Muscle of arm (tissue), 12 donors: ENCODE measurements around the gene PIK3C2G. TPM values are rescaled to one million over a fixed set of nuclear protein-coding genes. Genes with fewer than 3 reads are reported as not detected.
"Not testable (repeated sequence)": the region's sequence is repeated elsewhere in the genome, so short reads cannot be mapped to it uniquely, and the experiment has no call there.

Experiments
- DNase-seq: peaks from one replicate; pipeline ENCODE4 v3.0.0-alpha.2; 2013
- polyA plus RNA-seq, 12 donors: library from polyadenylated mRNA; unstranded; fragments of 120-200 nt; gene quantifications; one replicate each; pipeline ENCODE4 v1.2.1, GENCODE V29; 2013; ENCODE audit not compliant: insufficient read length in 12 of 12

Gene PIK3C2G
- polyA plus RNA-seq, 12 donors = 0.03 to 9.1 (median 0.30) TPM; not detected in 3

- no peak for DNase-seq
Measured at GRCh38 chr12:18468246-18469075, 207.1 kb downstream of the PIK3C2G start.

GRCh38 chr12:18470251-18470650, 208.9 kb downstream of the PIK3C2G start:
- no peak for DNase-seq

GRCh38 chr12:18472304-18472703, 211.0 kb downstream of the PIK3C2G start:
- no peak for DNase-seq

- no peak for DNase-seq
Measured at GRCh38 chr12:18472806-18473205, 211.5 kb downstream of the PIK3C2G start.

- DNase-seq = no peak
Measured at GRCh38 chr12:18476861-18477260, 215.5 kb downstream of the PIK3C2G start.

GRCh38 chr12:18479256-18479655, 217.9 kb downstream of the PIK3C2G start:
- no peak for DNase-seq

GRCh38 chr12:18482601-18483120, 221.3 kb downstream of the PIK3C2G start:
- no peak for DNase-seq

GRCh38 chr12:18483698-18484325, 222.5 kb downstream of the PIK3C2G start:
- DNase-seq = no peak

GRCh38 chr12:18486036-18486435, 224.7 kb downstream of the PIK3C2G start:
- no peak for DNase-seq

GRCh38 chr12:18487509-18487908, 226.2 kb downstream of the PIK3C2G start:
- DNase-seq = no peak

- peak; percentile 18 for DNase-seq
Measured at GRCh38 chr12:18492372-18493025, 231.2 kb downstream of the PIK3C2G start.

- peak; percentile 11 for DNase-seq
Measured at GRCh38 chr12:18496156-18496555, 234.8 kb downstream of the PIK3C2G start.

- not testable (repeated sequence) for DNase-seq
Measured at GRCh38 chr12:18500160-18500574, 238.8 kb downstream of the PIK3C2G start.

GRCh38 chr12:18500736-18501135, 239.4 kb downstream of the PIK3C2G start:
- DNase-seq = not testable (repeated sequence)

- DNase-seq = no peak
Measured at GRCh38 chr12:18502422-18502968, 241.2 kb downstream of the PIK3C2G start.

- DNase-seq = no peak
Measured at GRCh38 chr12:18521461-18521860, 260.1 kb downstream of the PIK3C2G start.

- DNase-seq = no peak
Measured at GRCh38 chr12:18522806-18523205, 261.5 kb downstream of the PIK3C2G start.

GRCh38 chr12:18542497-18542896, 281.2 kb downstream of the PIK3C2G start:
- not testable (repeated sequence) for DNase-seq

- no peak for DNase-seq
Measured at GRCh38 chr12:18546399-18546798, 285.1 kb downstream of the PIK3C2G start.

GRCh38 chr12:18549598-18549997, 288.3 kb downstream of the PIK3C2G start:
- DNase-seq = no peak

GRCh38 chr12:18551106-18551505, 289.8 kb downstream of the PIK3C2G start:
- peak; percentile 44 for DNase-seq

GRCh38 chr12:18551701-18552100, 290.4 kb downstream of the PIK3C2G start:
- DNase-seq = no peak
